Measurements from ENCODE around the gene KDM4C.

Gene KDM4C

GRCh38 chr9:6764011-6764410 lies 6.2 kb downstream of the KDM4C start:
- TF ChIP-seq MAX (IDR thresholded peaks at IDR 0.05) (no peak), CREB1 (IDR thresholded peaks at IDR 0.05; ENCODE audit: low read depth) (no peak), NFIC (IDR thresholded peaks at IDR 0.05) (no peak), RAD21 (IDR thresholded peaks at IDR 0.05; ENCODE audit: low read depth) (no peak), TEAD4 (IDR thresholded peaks at IDR 0.05) (no peak), EP300 (IDR thresholded peaks at IDR 0.05; ENCODE audit: borderline replicate concordance) (no peak), FOXM1 (IDR thresholded peaks at IDR 0.05; ENCODE audit: borderline replicate concordance, low read depth) (no peak), TAF1 (IDR thresholded peaks at IDR 0.05; ENCODE audit: low read depth) (no peak), EGR1 (IDR thresholded peaks at IDR 0.05) (no peak), YY1 (IDR thresholded peaks at IDR 0.05; ENCODE audit: low read depth) (no peak), TCF12 (IDR thresholded peaks at IDR 0.05; ENCODE audit: low read depth) (no peak), CEBPB (IDR thresholded peaks at IDR 0.05) (no peak), ZBTB7A (IDR thresholded peaks at IDR 0.05; ENCODE audit: low read depth) (no peak)
- TF ChIP-seq, protein P1, sequence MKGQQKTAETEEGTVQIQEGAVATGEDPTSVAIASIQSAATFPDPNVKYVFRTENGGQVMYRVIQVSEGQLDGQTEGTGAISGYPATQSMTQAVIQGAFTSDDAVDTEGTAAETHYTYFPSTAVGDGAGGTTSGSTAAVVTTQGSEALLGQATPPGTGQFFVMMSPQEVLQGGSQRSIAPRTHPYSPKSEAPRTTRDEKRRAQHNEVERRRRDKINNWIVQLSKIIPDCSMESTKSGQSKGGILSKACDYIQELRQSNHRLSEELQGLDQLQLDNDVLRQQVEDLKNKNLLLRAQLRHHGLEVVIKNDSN (IDR thresholded peaks at IDR 0.05), result no peak
- TF ChIP-seq, protein P2, sequence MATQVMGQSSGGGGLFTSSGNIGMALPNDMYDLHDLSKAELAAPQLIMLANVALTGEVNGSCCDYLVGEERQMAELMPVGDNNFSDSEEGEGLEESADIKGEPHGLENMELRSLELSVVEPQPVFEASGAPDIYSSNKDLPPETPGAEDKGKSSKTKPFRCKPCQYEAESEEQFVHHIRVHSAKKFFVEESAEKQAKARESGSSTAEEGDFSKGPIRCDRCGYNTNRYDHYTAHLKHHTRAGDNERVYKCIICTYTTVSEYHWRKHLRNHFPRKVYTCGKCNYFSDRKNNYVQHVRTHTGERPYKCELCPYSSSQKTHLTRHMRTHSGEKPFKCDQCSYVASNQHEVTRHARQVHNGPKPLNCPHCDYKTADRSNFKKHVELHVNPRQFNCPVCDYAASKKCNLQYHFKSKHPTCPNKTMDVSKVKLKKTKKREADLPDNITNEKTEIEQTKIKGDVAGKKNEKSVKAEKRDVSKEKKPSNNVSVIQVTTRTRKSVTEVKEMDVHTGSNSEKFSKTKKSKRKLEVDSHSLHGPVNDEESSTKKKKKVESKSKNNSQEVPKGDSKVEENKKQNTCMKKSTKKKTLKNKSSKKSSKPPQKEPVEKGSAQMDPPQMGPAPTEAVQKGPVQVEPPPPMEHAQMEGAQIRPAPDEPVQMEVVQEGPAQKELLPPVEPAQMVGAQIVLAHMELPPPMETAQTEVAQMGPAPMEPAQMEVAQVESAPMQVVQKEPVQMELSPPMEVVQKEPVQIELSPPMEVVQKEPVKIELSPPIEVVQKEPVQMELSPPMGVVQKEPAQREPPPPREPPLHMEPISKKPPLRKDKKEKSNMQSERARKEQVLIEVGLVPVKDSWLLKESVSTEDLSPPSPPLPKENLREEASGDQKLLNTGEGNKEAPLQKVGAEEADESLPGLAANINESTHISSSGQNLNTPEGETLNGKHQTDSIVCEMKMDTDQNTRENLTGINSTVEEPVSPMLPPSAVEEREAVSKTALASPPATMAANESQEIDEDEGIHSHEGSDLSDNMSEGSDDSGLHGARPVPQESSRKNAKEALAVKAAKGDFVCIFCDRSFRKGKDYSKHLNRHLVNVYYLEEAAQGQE (IDR thresholded peaks at IDR 0.05; ENCODE audit: low read depth), result no peak

DNA sequence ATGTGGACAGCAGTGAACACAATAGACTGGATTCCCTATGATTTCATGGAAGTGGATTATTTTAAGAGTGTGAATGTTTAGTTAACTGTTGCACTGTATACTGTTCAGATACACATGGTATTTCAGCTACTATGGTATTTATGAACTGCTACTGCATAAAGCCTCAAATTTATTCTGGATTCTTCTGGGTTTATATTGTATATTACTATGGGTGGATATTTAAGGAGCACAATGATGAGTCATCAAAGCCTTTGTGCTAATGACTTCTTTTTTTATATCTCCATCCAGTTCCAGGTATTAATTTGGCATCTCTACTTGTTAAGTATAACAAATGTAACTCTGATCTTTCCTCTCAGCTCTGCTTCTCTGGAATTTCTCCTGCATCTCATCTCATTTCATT lies 6.8 kb downstream of the KDM4C start:
- no peak for TF ChIP-seq NFIC (IDR thresholded peaks at IDR 0.05)
- TF ChIP-seq CREB1 (IDR thresholded peaks at IDR 0.05; ENCODE audit: low read depth), result no peak
- TF ChIP-seq CEBPB (IDR thresholded peaks at IDR 0.05), result no peak

DNA sequence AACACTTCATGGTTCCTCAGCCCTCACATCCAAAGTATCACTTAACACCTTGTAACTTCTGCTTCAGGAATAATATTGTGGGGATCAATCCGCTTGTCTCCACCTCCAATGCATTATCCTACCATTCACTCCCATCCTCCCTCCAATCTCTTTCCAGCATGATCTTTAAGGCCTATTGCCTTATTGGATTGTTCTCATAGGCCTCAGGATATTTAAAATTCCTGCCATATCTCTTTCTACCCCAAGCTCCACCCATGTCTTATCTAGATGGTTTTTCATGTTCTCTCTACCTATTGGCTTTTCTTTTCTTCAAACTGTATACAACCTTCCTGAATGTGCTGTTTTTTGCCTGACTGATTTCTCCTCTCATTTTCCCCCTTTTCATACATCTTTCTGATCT lies 7.2 kb downstream of the KDM4C start:
- TF ChIP-seq FOXM1 (IDR thresholded peaks at IDR 0.05; ENCODE audit: borderline replicate concordance, low read depth) (no peak), CREB1 (IDR thresholded peaks at IDR 0.05; ENCODE audit: low read depth) (no peak), TAF1 (IDR thresholded peaks at IDR 0.05; ENCODE audit: low read depth) (no peak), CEBPB (IDR thresholded peaks at IDR 0.05) (no peak), ZBTB7A (IDR thresholded peaks at IDR 0.05; ENCODE audit: low read depth) (no peak), EGR1 (IDR thresholded peaks at IDR 0.05) (no peak), RAD21 (IDR thresholded peaks at IDR 0.05; ENCODE audit: low read depth) (no peak), TCF12 (IDR thresholded peaks at IDR 0.05; ENCODE audit: low read depth) (no peak), YY1 (IDR thresholded peaks at IDR 0.05; ENCODE audit: low read depth) (no peak), TEAD4 (IDR thresholded peaks at IDR 0.05) (no peak), MAX (IDR thresholded peaks at IDR 0.05) (no peak)
- TF ChIP-seq, protein P2 (IDR thresholded peaks at IDR 0.05; ENCODE audit: low read depth), result no peak
- TF ChIP-seq, protein P1 (IDR thresholded peaks at IDR 0.05), result no peak

DNA sequence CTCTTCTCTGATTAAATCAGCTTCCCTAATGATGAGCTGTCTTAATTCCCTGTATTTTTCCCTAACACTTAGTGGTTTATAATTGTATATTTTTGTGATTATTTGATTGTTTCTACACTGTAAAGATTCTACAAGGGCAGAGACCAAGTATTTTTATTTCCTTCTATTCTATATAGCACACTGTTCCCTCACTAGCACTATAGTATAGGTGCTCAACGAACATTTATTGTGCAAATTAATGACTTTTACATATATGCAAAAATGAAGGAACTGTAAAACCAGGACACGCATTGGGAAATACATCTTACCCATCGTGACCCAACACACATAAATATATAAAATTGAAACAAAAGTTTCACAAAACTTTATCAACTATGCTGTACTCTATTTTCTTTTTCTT lies 7.6 kb downstream of the KDM4C start:
- no peak for TF ChIP-seq TCF12 (IDR thresholded peaks at IDR 0.05; ENCODE audit: low read depth)
- no peak for TF ChIP-seq FOXM1 (IDR thresholded peaks at IDR 0.05; ENCODE audit: borderline replicate concordance, low read depth)
- TF ChIP-seq YY1 (IDR thresholded peaks at IDR 0.05; ENCODE audit: low read depth), result no peak
- no peak for TF ChIP-seq TEAD4 (IDR thresholded peaks at IDR 0.05)
- TF ChIP-seq, protein P2 (IDR thresholded peaks at IDR 0.05; ENCODE audit: low read depth), result no peak
- TF ChIP-seq ZBTB7A (IDR thresholded peaks at IDR 0.05; ENCODE audit: low read depth), result no peak
- TF ChIP-seq MAX (IDR thresholded peaks at IDR 0.05), result no peak
- TF ChIP-seq, protein P1 (IDR thresholded peaks at IDR 0.05), result no peak
- TF ChIP-seq RAD21 (IDR thresholded peaks at IDR 0.05; ENCODE audit: low read depth), result no peak
- TF ChIP-seq NFIC (IDR thresholded peaks at IDR 0.05), result no peak
